SKM-1 (cell line): Measurements from ENCODE around the gene INTS7.
"Not testable (repeated sequence)": the region's sequence is repeated elsewhere in the genome, so short reads cannot be mapped to it uniquely, and the experiment has no call there.

Experiments used
- DNase-seq: peaks from one replicate; lab custom pipeline; 2025; ENCODE audit not compliant: unreplicated experiment; lab: John Stamatoyannopoulos, UW

Gene INTS7

DNA sequence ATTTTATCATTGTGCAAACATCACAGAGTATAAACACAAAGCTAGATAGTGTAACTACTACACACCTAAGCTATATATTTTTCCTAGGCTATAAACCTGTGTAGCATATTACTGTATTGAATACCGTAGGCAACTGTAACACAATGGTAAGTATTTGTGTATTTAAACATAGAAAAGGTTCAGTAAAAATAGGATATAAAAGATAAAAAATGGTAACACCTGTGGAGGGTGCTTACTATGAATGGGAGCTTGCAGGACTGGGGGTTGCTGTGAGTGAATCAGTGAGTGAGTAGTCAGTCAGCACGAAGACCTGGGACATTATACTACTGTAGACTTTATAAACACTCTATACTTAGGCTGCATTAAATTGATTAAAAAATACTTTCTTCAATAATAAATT, 4.3 kb upstream of the INTS7 start:
- DNase-seq = no peak

GRCh38 chr1:212037900-212038299, 2.5 kb upstream of the INTS7 start:
- DNase-seq = no peak

DNA sequence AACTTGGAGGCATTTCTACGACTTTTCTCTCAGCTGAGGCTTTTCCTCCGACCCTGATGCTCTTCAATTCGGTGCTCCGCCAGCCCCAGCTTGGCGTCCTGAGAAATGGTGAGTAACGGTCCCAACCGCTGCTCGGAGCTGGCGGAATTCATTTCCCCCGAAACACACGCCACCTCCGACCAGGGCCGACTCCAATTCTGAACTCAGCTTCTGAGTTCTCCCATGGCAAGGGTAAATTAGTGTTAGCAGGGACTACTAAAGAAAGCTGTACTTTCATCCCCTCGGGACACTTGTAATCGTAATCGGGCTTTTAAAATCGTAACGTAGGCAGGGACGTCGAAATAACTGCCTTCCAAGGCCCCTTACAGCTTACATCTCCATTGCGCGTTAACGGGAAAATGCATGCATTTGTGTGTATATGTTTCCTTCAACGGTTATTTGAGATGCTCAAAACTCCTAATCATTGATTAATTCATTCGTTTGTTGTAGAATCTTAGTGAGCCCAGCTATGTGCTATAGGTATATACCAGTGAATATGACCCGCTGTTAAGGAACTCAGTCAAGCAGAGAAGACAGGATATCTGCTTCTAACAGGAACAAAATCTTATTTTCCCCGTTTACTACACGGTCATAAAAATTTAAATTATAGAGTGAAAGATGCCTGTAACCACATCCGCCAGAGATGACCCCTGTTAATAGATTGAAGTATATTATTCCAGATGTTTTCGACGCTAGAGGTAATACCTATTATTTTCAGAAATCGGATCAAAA, 663 bp upstream of the INTS7 start:
- no peak for DNase-seq

DNA sequence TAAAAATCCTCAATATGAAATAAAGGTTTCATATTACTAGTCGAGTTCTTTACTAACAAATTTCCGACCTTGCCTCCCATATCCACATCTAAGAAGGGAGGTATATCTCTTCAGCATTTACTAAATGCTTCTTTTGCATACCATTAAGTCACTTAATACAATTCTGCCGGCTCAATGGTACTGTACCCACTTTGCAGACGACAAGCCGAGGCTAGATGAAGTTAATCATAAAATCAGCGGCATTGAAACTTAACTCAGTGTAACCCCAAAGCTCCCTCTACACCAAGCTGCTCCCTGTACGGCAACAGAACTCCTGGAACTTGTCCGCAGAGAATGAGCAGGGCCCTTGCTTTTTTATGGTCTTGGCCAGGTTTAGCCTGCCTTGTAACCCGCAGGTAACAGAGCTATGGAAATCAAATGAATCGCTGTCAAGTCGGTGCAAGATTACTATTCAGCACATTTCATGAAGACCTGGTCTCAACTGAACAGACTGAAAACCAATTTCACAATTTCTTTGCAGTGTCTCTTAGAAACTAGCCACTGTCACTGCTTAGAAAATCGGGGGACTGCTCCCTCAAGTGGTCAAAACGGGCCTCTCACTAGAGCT, 738 bp downstream of the INTS7 start:
- DNase-seq = no peak

DNA sequence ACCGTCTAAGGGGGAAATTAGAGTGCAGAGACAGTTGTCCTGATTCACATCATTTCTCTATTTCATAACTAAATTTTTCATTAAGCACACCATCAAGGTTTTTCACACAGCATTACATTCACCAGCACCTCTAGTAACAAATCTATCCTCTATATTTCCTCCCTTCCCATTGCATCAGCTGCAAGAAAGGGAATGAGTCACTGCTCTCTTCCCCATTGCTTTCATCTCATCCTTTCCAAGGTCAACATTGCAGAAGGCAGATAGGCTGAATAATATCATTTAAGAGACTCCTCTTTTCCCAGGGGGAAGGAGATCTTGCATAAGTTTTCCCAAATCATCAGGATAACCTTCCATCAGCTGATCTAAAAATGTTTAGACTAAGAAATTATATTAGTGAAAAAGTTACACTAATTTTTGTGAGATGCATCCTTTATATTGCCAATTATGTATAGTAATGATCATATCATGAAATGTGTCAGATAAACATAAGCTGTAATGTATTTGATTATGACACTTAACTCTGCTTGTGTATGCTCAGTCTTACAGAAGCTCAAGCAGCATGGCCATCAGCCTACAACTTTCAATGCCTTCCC, 4.3 kb downstream of the INTS7 start:
- no peak for DNase-seq

GRCh38 chr1:212027727-212028126, 7.6 kb downstream of the INTS7 start:
- DNase-seq = not testable (repeated sequence)

- DNase-seq = no peak
These were observed 10.7 kb downstream of the INTS7 start for GRCh38 chr1:212024469-212025149.

DNA sequence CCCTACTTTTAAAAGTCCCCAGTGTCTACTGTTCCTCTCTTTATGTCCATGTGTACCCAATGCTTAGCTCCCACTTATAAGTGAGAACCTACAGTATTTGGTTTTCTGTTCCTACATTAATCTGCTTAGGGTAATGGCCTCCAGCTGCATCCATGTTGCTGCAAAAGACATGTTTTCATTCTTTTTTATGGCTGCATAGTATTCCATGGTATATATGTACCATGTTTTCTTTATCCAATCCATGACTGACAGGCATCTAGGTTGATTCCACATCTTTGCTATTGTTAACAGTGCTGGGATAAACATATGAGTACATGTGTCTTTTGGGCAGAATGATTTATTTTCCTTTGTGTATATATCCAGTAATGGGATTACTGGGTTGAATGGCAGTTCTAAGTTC, 12.4 kb downstream of the INTS7 start:
- DNase-seq = not testable (repeated sequence)

DNA sequence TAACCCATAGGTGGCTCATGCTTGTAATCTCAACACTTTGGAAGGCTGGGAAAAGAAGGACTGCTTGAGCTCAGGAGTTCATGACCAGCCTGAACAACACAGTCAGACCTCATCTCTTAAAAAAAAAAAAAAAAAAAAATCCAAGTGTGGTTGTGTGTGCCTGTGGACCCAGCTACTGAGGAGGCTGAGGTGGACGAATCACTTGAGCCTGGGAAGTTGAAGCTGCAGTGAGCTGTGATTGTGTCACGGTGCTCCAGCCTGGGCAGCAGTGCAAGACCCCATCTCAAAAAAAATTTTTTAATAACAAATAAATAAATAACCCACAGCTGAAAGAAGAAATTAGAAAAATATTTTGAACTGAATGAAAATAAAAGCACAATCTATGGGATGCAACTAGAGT, 13.8 kb downstream of the INTS7 start:
- no peak for DNase-seq

DNA sequence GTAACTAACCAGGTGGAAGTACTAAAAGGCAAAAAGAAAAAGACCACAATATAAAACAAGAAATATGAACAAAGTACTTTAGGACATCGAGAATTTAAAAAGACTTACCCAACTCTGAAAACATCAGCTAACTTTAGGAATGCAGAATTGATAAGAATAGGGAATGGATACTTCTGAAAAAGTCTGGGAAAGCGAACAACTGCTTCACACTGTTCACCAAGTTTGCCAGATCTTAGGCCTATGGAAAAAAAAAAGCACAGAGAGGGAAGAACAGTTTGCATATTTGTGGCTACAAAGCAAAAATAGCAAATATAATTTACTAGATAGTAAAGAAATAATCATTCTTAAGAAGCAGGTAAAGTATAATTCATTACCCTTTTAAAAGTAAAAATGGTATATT, 14.4 kb downstream of the INTS7 start:
- DNase-seq = no peak

- no peak for DNase-seq
These were observed 21.7 kb downstream of the INTS7 start for GRCh38 chr1:212013672-212014071.

- DNase-seq = peak; percentile 73
These were observed 23.2 kb downstream of the INTS7 start for GRCh38 chr1:212012034-212012740.

- DNase-seq = no peak
These were observed 25.4 kb downstream of the INTS7 start for GRCh38 chr1:212010004-212010403.

- no peak for DNase-seq
These were observed 25.8 kb downstream of the INTS7 start for GRCh38 chr1:212009561-212009960.

GRCh38 chr1:212007886-212008285, 27.5 kb downstream of the INTS7 start:
- no peak for DNase-seq

DNA sequence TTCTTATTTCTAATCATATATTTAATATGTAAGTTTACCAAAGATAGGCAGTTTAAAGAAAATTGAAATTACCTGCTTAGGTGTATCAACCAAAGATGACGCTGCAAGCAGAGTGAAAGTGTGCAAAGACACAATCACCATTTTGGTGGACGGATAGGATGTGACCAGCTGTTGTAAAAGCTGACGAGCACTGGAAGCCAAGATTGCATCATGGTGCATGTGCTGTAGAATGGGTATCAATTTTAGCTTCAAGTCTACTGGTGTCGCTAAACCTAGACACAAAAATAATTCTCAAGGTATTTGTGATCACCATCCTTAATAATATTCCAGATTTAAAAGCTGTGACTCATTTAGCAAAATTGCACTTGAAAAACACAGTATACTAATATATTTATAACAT, 28.2 kb downstream of the INTS7 start:
- DNase-seq = no peak

- DNase-seq = no peak
These were observed 30.3 kb downstream of the INTS7 start for GRCh38 chr1:212004895-212005608.

GRCh38 chr1:212002536-212002935, 32.8 kb downstream of the INTS7 start:
- no peak for DNase-seq

DNA sequence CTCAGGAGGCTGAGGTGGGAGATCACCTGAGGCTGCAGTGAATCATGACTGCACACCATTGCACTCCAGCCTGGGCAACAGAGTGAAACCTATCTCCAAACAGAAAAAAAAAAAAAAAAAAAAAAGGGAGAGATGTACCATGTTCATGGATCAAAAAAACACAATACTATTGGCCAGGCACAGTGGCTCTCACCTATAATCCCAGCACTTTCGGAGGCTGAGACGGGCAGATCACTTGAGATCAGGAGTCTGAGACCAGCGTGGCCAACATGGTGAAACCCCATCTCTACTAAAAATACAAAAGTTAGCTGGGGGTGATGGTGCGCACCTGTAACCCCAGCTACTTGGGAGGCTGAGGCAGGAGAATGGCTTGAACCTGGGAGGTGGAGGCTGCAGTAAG, 37.9 kb downstream of the INTS7 start:
- not testable (repeated sequence) for DNase-seq

DNA sequence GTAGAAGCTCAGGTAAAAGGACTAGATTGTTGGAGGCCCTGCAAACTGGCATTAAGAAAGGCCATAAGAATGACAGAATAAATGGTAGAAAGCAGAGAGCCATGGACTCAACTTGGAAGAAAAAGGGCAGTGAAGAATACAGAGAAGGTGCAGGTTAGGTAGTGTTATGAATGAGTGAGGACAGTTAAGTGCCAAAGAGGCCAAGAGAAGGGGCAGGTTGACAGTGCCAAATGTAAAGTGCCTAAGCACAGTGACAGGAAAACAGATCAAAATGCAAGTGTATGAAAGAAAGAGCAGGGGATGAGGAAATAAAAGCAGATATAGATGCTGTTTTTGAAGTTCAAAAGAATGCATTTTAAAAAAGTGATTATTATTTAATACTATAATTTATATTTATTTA, 43.7 kb downstream of the INTS7 start:
- DNase-seq = no peak
